ENCODE measurements around the gene SMYD5. TPM values are rescaled to one million over a fixed set of nuclear protein-coding genes. Genes with fewer than 3 reads are reported as not detected.

SMYD5 gene
- polyA plus RNA-seq, 1 of the 3 experiments (the other 2 are of a cell fraction) = 21.4 TPM

DNA sequence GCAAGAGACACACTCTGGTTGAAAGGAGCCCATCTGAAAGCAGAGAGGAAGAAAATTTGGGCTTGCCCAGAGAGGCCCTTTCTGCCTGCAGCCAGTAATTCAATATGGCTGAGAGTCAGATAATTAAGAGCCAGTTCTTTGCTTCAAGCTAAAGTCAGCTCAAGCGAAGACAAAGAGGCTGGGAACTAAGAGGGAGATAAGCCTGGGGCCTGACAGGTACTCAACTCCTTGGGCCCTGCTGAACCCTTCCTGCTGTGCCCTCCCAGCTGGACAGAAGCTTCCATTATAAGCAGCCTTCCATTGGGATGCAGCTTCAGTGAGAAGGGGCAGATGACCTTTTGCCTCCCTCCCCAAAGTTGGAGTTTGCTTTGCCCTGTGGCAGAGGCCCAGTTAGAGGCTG lies 58.2 kb downstream of the SMYD5 start:
- Histone ChIP-seq H3K36me3 (replicated peaks in 1 of 2; ENCODE audit: control insufficient read depth in 1 of 2, insufficient read depth in 2 of 2, low read length in 1 of 2) (no peaks in the 10 kb centered on the region), H3K27ac (ENCODE audit: low read depth in 2 of 2, low read length in 1 of 2) (no peak overlapping the region), H4K20me1 (ENCODE audit: insufficient read depth) (no peaks in the 10 kb centered on the region), H3K4me2 (no peak overlapping the region), H3K79me2 (ENCODE audit: insufficient read depth) (no peaks in the 10 kb centered on the region), H3K9me3 (no peaks in the 10 kb centered on the region), H3K4me3 (ENCODE audit: low read depth in 2 of 2, low read length in 1 of 2) (no peak overlapping the region), H3F3A (replicated peaks; ENCODE audit: insufficient read depth) (no peaks in the 10 kb centered on the region), H3K9me2 (no peaks in the 10 kb centered on the region), H3K27me3 (ENCODE audit: insufficient read depth) (no peaks in the 10 kb centered on the region), H3K4me1 (ENCODE audit: control insufficient read depth in 1 of 2, insufficient read depth in 2 of 2, low read depth in 1 of 2, low read length in 1 of 2) (no peaks in the 10 kb centered on the region), H2AFZ (ENCODE audit: low read depth) (no peak overlapping the region), H3K9ac (no peak overlapping the region)
- WGBS (ENCODE audit: low lambda C conversion rate) = 83% methylated on average over 1 of the region's 1 CpG
- CTCF ChIA-PET = interaction anchor here (0.9 to 1.5 kb wide), 3 partner anchors 18 to 379 kb away, joined by 3 to 5 read pairs (median 3); no protein-coding TSS in a partner anchor
- no peak for DNase-seq
- POLR2A ChIA-PET = interaction anchor here (1.2 kb wide), 1 partner anchor 15 kb away, joined by 6 read pairs; no protein-coding TSS in a partner anchor
- TF ChIP-seq, protein P1, sequence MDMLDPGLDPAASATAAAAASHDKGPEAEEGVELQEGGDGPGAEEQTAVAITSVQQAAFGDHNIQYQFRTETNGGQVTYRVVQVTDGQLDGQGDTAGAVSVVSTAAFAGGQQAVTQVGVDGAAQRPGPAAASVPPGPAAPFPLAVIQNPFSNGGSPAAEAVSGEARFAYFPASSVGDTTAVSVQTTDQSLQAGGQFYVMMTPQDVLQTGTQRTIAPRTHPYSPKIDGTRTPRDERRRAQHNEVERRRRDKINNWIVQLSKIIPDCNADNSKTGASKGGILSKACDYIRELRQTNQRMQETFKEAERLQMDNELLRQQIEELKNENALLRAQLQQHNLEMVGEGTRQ (IDR thresholded peaks at IDR 0.05; ENCODE audit: borderline replicate concordance, low read depth, low read length) = no peak
- no peak for TF ChIP-seq ELF1 (IDR thresholded peaks at IDR 0.05)
- no peak for TF ChIP-seq FOXM1 (IDR thresholded peaks at IDR 0.05; ENCODE audit: low read depth)
- TF ChIP-seq, protein P2, sequence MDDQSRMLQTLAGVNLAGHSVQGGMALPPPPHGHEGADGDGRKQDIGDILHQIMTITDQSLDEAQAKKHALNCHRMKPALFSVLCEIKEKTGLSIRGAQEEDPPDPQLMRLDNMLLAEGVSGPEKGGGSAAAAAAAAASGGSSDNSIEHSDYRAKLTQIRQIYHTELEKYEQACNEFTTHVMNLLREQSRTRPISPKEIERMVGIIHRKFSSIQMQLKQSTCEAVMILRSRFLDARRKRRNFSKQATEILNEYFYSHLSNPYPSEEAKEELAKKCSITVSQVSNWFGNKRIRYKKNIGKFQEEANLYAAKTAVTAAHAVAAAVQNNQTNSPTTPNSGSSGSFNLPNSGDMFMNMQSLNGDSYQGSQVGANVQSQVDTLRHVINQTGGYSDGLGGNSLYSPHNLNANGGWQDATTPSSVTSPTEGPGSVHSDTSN (IDR thresholded peaks at IDR 0.05) = no peak
- TF ChIP-seq FOSL2 (IDR thresholded peaks at IDR 0.05; ENCODE audit: borderline replicate concordance, low read depth) = no peak
- TF ChIP-seq RCOR1 (IDR thresholded peaks at IDR 0.05; ENCODE audit: low read length) = no peak
- no peak for TF ChIP-seq SMC3 (IDR thresholded peaks at IDR 0.05; ENCODE audit: low read depth, low read length)
- TF ChIP-seq GABPA (IDR thresholded peaks at IDR 0.05; ENCODE audit: low read depth) = no peak
- TF ChIP-seq, protein P3, sequence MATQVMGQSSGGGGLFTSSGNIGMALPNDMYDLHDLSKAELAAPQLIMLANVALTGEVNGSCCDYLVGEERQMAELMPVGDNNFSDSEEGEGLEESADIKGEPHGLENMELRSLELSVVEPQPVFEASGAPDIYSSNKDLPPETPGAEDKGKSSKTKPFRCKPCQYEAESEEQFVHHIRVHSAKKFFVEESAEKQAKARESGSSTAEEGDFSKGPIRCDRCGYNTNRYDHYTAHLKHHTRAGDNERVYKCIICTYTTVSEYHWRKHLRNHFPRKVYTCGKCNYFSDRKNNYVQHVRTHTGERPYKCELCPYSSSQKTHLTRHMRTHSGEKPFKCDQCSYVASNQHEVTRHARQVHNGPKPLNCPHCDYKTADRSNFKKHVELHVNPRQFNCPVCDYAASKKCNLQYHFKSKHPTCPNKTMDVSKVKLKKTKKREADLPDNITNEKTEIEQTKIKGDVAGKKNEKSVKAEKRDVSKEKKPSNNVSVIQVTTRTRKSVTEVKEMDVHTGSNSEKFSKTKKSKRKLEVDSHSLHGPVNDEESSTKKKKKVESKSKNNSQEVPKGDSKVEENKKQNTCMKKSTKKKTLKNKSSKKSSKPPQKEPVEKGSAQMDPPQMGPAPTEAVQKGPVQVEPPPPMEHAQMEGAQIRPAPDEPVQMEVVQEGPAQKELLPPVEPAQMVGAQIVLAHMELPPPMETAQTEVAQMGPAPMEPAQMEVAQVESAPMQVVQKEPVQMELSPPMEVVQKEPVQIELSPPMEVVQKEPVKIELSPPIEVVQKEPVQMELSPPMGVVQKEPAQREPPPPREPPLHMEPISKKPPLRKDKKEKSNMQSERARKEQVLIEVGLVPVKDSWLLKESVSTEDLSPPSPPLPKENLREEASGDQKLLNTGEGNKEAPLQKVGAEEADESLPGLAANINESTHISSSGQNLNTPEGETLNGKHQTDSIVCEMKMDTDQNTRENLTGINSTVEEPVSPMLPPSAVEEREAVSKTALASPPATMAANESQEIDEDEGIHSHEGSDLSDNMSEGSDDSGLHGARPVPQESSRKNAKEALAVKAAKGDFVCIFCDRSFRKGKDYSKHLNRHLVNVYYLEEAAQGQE (IDR thresholded peaks at IDR 0.05; ENCODE audit: low read depth, low read length) = no peak
- no peak for TF ChIP-seq SIN3A (IDR thresholded peaks at IDR 0.05; ENCODE audit: borderline replicate concordance, low read depth, low read length)
- TF ChIP-seq EP300 (IDR thresholded peaks at IDR 0.05; ENCODE audit: borderline replicate concordance in 1 of 2, low read depth in 1 of 2, low read length in 1 of 2) = no peak
- no peak for TF ChIP-seq TAF1 (IDR thresholded peaks at IDR 0.05; ENCODE audit: borderline replicate concordance, low read depth, low read length)
- no peak for TF ChIP-seq TCF12 (IDR thresholded peaks at IDR 0.05)
- TF ChIP-seq EZH2phosphoT487 (IDR thresholded peaks at IDR 0.05; ENCODE audit: borderline replicate concordance, low read depth) = no peak
- no peak for TF ChIP-seq YY1 (IDR thresholded peaks at IDR 0.05; ENCODE audit: low read depth)

Other genes starting within 250 kb of the SMYD5 start
- gene SFXN5, start 142.5 kb upstream of the SMYD5 start, polyA plus RNA-seq (2012; rRNA removed) = 9.9 and 11.0 TPM in 2 replicates
- 16.4 and 17.1 TPM in 2 replicates for gene RAB11FIP5, start 101.3 kb upstream of the SMYD5 start, polyA plus RNA-seq (2012; rRNA removed)
- not detected in 2 replicates for gene NOTO, start 11.7 kb upstream of the SMYD5 start, polyA plus RNA-seq (2012; rRNA removed)
- gene PRADC1, start 19.0 kb downstream of the SMYD5 start, polyA plus RNA-seq (2012; rRNA removed) = 8.5 and 9.6 TPM in 2 replicates
- gene CCT7, start 20.1 kb downstream of the SMYD5 start, polyA plus RNA-seq (2012; rRNA removed) = 369 and 405 TPM in 2 replicates
- gene FBXO41, start 70.2 kb downstream of the SMYD5 start, polyA plus RNA-seq (2012; rRNA removed) = 3.1 and 3.5 TPM in 2 replicates
- gene EGR4, start 79.3 kb downstream of the SMYD5 start, polyA plus RNA-seq (2012; rRNA removed) = 0.02 TPM in 1 of 2 replicates, not detected in the other
- gene ALMS1, start 171.6 kb downstream of the SMYD5 start, polyA plus RNA-seq (2012; rRNA removed) = 7.0 and 7.1 TPM in 2 replicates

All from SK-N-SH (cell line).